GM12864 (cell line): ENCODE data around the gene PKNOX1.

ENCODE experiments used
- DNase-seq: peaks from one replicate; pipeline ENCODE4 v3.0.0-alpha.2; 2011; ENCODE audit warnings: low read depth
- H3K4me3 ChIP-seq: 2 replicates; pipeline ENCODE4 v1.5.1; 2011; ENCODE audit warnings: mild to moderate bottlenecking, low read depth, low read length, control low read depth
- TF ChIP-seq, protein P1 (sequence below): IDR thresholded peaks from 2 replicates; pipeline ENCODE4 v1.5.1; 2011; ENCODE audit warnings: low read depth, mild to moderate bottlenecking, moderate library complexity, low read length, control low read depth, inconsistent platforms; ENCODE audit errors: missing control alignments

PKNOX1 gene

DNA sequence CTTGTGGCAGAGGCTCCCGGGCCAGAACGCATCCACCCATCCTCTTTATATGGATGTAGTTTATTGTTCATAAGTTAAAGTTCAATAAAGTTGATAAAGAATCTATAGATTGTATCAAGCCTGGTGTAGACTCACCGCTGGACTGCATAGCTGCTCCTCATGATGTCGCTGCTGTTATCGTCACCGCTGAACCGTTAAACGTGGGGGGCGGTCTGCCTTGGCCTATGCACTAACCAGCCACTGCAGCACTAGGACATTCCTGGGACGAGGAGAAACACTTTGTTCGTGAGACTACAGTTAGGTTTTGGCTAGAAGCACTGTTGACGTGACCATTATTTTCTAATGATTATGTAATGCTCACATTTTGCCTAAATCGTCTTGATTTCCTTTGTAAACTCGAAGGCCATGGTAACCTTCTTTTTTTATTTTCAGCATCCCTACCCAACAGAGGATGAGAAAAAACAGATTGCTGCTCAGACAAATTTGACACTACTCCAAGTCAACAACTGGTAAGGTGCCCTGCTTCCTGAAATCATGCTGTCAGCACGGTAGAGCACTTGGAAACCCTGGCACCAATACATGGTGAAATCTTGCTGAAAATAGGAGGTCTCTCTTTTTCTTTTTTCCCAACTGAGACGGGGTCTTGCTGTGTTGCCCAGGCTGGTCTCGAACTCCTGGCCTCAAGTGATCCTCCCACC, 50.2 kb downstream of the PKNOX1 start:
- no peak overlapping the region for H3K4me3 ChIP-seq
- DNase-seq = no peak
- TF ChIP-seq, protein P1, sequence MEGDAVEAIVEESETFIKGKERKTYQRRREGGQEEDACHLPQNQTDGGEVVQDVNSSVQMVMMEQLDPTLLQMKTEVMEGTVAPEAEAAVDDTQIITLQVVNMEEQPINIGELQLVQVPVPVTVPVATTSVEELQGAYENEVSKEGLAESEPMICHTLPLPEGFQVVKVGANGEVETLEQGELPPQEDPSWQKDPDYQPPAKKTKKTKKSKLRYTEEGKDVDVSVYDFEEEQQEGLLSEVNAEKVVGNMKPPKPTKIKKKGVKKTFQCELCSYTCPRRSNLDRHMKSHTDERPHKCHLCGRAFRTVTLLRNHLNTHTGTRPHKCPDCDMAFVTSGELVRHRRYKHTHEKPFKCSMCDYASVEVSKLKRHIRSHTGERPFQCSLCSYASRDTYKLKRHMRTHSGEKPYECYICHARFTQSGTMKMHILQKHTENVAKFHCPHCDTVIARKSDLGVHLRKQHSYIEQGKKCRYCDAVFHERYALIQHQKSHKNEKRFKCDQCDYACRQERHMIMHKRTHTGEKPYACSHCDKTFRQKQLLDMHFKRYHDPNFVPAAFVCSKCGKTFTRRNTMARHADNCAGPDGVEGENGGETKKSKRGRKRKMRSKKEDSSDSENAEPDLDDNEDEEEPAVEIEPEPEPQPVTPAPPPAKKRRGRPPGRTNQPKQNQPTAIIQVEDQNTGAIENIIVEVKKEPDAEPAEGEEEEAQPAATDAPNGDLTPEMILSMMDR = no peak

DNA sequence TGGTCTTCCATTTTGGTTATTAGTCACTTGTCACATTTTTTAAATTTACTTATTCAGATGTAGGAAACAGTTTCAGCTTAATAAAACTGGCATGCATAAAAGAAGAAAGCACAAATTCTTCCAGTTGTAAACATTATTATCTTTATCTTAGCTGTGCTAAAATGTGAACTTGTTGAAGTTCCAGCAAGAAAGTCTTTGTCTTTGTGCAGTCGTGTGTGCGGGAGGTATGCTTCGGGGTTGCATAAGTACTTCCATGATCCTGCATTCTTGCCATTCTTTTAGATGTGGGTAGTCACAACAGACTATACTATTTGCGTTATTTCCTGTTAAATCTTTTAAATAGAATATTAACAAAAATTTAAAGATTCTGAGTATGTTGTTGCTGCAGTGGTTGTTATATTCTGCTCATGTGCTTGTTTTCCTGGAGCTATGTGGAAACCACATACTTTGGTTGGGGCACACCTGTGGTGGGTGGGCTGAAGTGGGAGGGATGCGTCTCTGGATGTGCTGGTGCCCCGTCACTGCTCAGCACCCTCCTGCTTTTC, 51.3 kb downstream of the PKNOX1 start:
- DNase-seq = no peak
- TF ChIP-seq, protein P1 = no peak
- no peak overlapping the region for H3K4me3 ChIP-seq

DNA sequence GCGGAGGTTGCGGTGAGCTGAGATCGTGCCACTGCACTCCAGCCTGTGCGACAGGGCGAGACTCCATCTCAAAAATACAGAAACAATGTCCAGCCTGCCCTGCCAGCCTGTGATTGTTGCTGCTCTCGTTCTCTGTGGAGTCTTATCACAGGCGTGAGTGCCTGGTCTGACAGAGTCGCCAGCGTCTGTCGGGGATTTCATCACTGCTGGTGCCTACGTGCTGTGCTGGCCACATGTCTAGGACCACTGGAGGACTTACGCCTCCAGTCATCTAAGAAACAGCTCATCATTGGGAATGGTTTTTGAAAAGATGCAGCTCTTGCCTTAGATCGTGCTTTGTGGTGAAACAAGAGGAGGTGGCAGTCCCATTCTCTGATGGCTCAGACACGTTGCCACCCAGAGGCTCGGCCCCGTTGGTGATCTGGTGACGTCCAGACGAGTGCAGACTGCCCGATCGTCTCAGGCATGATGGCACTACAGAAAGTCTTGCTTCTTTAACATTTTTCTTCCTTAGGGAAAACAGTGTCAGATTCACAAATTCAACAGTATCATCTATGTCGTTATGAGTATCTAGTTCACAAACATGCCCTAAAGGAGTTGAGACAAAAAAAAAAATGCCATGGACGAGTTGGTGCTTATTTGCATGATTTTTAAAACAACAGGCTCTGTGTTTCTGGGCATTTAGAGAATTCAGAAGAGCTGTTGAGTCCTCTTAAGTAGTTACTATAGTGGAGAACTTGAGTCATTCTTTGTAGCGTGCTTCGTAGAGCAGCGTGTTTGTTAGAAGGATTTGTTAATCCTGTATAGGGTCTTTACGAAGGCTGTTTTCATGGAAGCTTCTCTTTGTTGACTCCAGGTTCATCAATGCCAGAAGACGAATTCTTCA, 53.7 kb downstream of the PKNOX1 start:
- TF ChIP-seq, protein P1 = no peak
- H3K4me3 ChIP-seq = no peak overlapping the region
- no peak for DNase-seq

DNA sequence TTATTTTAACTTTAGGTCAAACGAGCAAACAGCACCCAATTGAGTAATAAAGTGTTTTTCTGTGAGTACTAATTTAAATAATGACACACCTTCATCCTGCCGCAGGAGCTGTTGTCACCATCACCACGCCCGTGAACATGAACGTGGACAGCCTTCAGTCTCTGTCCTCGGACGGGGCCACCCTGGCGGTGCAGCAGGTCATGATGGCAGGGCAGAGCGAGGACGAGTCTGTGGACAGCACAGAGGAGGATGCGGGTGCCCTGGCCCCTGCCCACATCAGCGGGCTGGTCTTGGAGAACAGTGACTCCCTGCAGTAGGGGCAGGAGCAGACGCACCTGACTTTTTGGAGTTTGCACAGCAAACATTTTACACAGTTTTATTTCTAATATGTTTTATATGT, 55.4 kb downstream of the PKNOX1 start:
- no peak overlapping the region for H3K4me3 ChIP-seq
- no peak for DNase-seq
- TF ChIP-seq, protein P1 = no peak

DNA sequence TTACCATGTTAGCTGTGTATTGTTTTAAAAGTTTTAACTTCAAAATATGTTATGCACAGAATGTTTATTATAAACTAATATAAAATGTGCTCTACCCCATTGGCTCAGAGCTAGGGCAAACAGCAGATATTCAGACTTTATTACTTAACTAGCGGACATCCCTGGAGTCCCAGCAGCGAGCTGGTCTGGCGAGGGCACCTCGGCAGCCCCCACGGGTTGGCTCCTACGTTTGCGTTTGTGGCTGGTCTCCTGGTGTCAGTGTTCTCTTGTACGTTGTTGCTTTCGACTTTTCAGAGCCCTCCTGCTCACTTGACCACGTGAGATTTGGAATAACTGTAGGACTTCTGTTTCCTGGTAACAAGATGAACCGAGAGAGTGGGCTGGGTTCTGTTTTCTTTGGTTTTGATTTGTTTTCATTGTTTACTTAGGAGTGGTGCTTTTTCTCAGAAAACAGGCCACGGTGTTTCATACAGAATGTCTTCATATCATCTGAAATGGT, 56.8 kb downstream of the PKNOX1 start:
- H3K4me3 ChIP-seq = no peak overlapping the region
- TF ChIP-seq, protein P1 = no peak
- no peak for DNase-seq

DNA sequence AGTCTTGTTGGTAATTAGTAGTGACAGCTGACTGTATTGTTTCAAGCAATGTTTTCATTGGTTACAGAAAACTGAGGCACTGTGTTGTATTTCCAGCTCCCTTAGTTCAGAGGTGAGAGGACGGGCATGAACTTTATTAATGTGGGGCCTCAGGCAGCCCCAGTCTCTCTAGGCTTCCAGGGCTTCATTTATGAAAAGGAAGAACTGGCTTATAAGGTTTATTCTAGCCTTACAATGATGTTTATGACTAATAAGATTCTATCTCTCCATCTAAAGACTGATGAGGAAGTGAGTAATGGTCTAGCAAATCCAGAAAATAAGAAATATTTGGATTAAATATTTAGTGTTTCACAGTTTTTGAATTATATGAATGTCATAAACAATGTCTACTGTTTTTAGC, 59.7 kb downstream of the PKNOX1 start:
- no peak for DNase-seq
- TF ChIP-seq, protein P1 = no peak
- no peak overlapping the region for H3K4me3 ChIP-seq
